H9 (cell line): ENCODE results near the gene UMPS. TPM values are rescaled to one million over a fixed set of nuclear protein-coding genes. Genes with fewer than 3 reads are reported as not detected.

ENCODE experiments used
- DNase-seq: peaks from one replicate; pipeline ENCODE4 v3.0.0-alpha.2; 2017
- H2AFZ ChIP-seq: one replicate; pipeline ENCODE4 v1.6.1; 2013; ENCODE audit warnings: mild to moderate bottlenecking, low read length, control low read depth, moderate library complexity
- H2AK5ac ChIP-seq: 2 replicates; pipeline ENCODE4 v1.6.1; 2013; ENCODE audit warnings: low read length, control low read depth, mixed read lengths; ENCODE audit not compliant: insufficient read length
- H2BK120ac ChIP-seq: one replicate; pipeline ENCODE4 v1.6.1; 2013; ENCODE audit warnings: low read depth, mild to moderate bottlenecking, low read length, control low read depth, inconsistent platforms; ENCODE audit not compliant: poor library complexity, severe bottlenecking
- H2BK12ac ChIP-seq: 2 replicates; pipeline ENCODE4 v1.6.1; 2013; ENCODE audit warnings: low read length, control low read depth, mixed read lengths, low read depth; ENCODE audit not compliant: insufficient read length
- H2BK15ac ChIP-seq: 2 replicates; pipeline ENCODE4 v1.6.1; 2013; ENCODE audit warnings: low read depth, low read length, control low read depth
- H2BK20ac ChIP-seq: one replicate; pipeline ENCODE4 v1.6.1; 2013; ENCODE audit warnings: low read depth, mild to moderate bottlenecking, low read length, control low read depth, inconsistent platforms; ENCODE audit not compliant: poor library complexity, severe bottlenecking
- H2BK5ac ChIP-seq: 2 replicates; pipeline ENCODE4 v1.6.1; 2013; ENCODE audit warnings: low read length, control low read depth, mixed read lengths; ENCODE audit not compliant: insufficient read length
- H3K14ac ChIP-seq: 2 replicates; pipeline ENCODE4 v1.6.1; 2013; ENCODE audit warnings: low read length, control low read depth; ENCODE audit not compliant: insufficient read depth
- H3K18ac ChIP-seq: 2 replicates; pipeline ENCODE4 v1.6.1; 2013; ENCODE audit warnings: low read depth, mild to moderate bottlenecking, mixed read lengths, low read length, control low read depth; ENCODE audit not compliant: insufficient read length
- H3K23ac ChIP-seq: 2 replicates; pipeline ENCODE4 v1.6.1; 2013; ENCODE audit warnings: low read length, control low read depth, mixed read lengths, low read depth; ENCODE audit not compliant: insufficient read length
- H3K23me2 ChIP-seq: 2 replicates; pipeline ENCODE4 v1.6.1; 2013; ENCODE audit warnings: low read depth, mild to moderate bottlenecking, mixed read lengths, low read length, control low read depth; ENCODE audit not compliant: insufficient read length, poor library complexity, severe bottlenecking
- H3K27ac ChIP-seq: 2 replicates; pipeline ENCODE4 v1.5.1; 2013; ENCODE audit warnings: low read length, control low read depth, mixed read lengths, low read depth; ENCODE audit not compliant: insufficient read length
- H3K27me3 ChIP-seq: 2 replicates; pipeline ENCODE4 v1.6.1; 2013; ENCODE audit warnings: low read length, control low read depth, inconsistent platforms; ENCODE audit not compliant: insufficient read depth
- H3K4ac ChIP-seq: 2 replicates; pipeline ENCODE4 v1.6.1; 2013; ENCODE audit warnings: low read depth, mild to moderate bottlenecking, control low read depth, inconsistent platforms, low read length, moderate library complexity
- H3K4me1 ChIP-seq: 2 replicates; pipeline ENCODE4 v1.6.1; 2013; ENCODE audit warnings: low read length, control low read depth, inconsistent platforms; ENCODE audit not compliant: insufficient read depth
- H3K4me2 ChIP-seq: 2 replicates; pipeline ENCODE4 v1.6.1; 2013; ENCODE audit warnings: low read length, control low read depth, mixed read lengths; ENCODE audit not compliant: insufficient read length, insufficient read depth
- H3K56ac ChIP-seq: 2 replicates; pipeline ENCODE4 v1.6.1; 2013; ENCODE audit warnings: low read depth, mild to moderate bottlenecking, mixed read lengths, low read length, control low read depth; ENCODE audit not compliant: insufficient read length
- H3K79me1 ChIP-seq: 2 replicates; pipeline ENCODE4 v1.6.1; 2013; ENCODE audit warnings: low read depth, mild to moderate bottlenecking, moderate library complexity, low read length, control low read depth, inconsistent platforms; ENCODE audit not compliant: insufficient read depth, poor library complexity, severe bottlenecking
- H3K79me2 ChIP-seq: 2 replicates; pipeline ENCODE4 v1.6.1; 2013; ENCODE audit warnings: low read length, control low read depth, inconsistent platforms; ENCODE audit not compliant: insufficient read depth
- H3K9ac ChIP-seq: 2 replicates; pipeline ENCODE4 v1.6.1; 2013; ENCODE audit warnings: low read length, control low read depth, mixed read lengths; ENCODE audit not compliant: insufficient read length; ENCODE audit errors: extremely low read depth
- H3K9me3 ChIP-seq: one replicate; pipeline ENCODE4 v1.6.1; 2013; ENCODE audit warnings: low read depth, low read length, inconsistent platforms; ENCODE audit not compliant: control insufficient read depth
- H3T11ph ChIP-seq: one replicate; pipeline ENCODE4 v1.6.1; 2013; ENCODE audit warnings: mild to moderate bottlenecking, low read length, control low read depth, inconsistent platforms
- H4K20me1 ChIP-seq: one replicate; pipeline ENCODE4 v1.6.1; 2013; ENCODE audit not compliant: control insufficient read depth, insufficient read length, insufficient read depth
- H4K5ac ChIP-seq: 2 replicates; pipeline ENCODE4 v1.6.1; 2013; ENCODE audit warnings: low read depth, mild to moderate bottlenecking, mixed read lengths, low read length, control low read depth; ENCODE audit not compliant: insufficient read length
- H4K8ac ChIP-seq: replicated peaks from 2 replicates; pipeline ENCODE4 v1.6.1; 2013; ENCODE audit warnings: low read length, control low read depth, mixed read lengths, low read depth; ENCODE audit not compliant: insufficient read length
- H4K91ac ChIP-seq: 2 replicates; pipeline ENCODE4 v1.6.1; 2013; ENCODE audit warnings: low read depth, mild to moderate bottlenecking, moderate library complexity, mixed read lengths, low read length, control low read depth; ENCODE audit not compliant: insufficient read length
- H3K27ac Mint-ChIP-seq, 3 experiments: 2 replicates in 2 of 3; 3 replicates in 1 of 3; pipeline ENCODE4 v1.8.0; 2020 to 2021; ENCODE audit warnings: mixed read lengths in 3 of 3, mild to moderate bottlenecking in 1 of 3, moderate library complexity in 1 of 3
- H3K27me3 Mint-ChIP-seq: 2 replicates; pipeline ENCODE4 v1.8.0; 2021; ENCODE audit warnings: low read depth, mild to moderate bottlenecking, moderate library complexity, mixed read lengths
- H3K36me3 Mint-ChIP-seq, 3 experiments: 2 replicates in 2 of 3; 3 replicates in 1 of 3; pipeline ENCODE4 v1.8.0; 2020 to 2021; ENCODE audit warnings: low read depth in 3 of 3, mixed read lengths in 3 of 3; ENCODE audit not compliant: insufficient read depth in 1 of 3
- H3K4me1 Mint-ChIP-seq, 2 experiments: 2 replicates each; pipeline ENCODE4 v1.8.0; 2020; ENCODE audit warnings: mixed read lengths in 2 of 2
- H3K4me3 Mint-ChIP-seq, 2 experiments: 2 replicates in 1 of 2; 3 replicates in 1 of 2; pipeline ENCODE4 v1.8.0; 2020 to 2021; ENCODE audit warnings: mild to moderate bottlenecking in 2 of 2, mixed read lengths in 2 of 2, moderate library complexity in 1 of 2
- H3K9me3 Mint-ChIP-seq, 2 experiments: 2 replicates in 1 of 2; 3 replicates in 1 of 2; pipeline ENCODE4 v1.8.0; 2020; ENCODE audit warnings: mild to moderate bottlenecking in 2 of 2, mixed read lengths in 2 of 2, moderate library complexity in 1 of 2
- CTCF ChIP-seq: fragments of 200-600 bp; sonication (generic); conservative IDR thresholded peaks from 3 replicates; pipeline ENCODE4 v1.8.0; 2021; ENCODE audit warnings: antibody characterized with exemption, mild to moderate bottlenecking
- WGBS: extraction: QIAGEN DNeasy Blood & Tissue Kit; methylation state at CpG from one replicate; pipeline ENCODE4 v1.1.7; 2013; ENCODE audit warnings: missing lambda C conversion rate, low lambda C conversion rate, mixed read lengths; ENCODE audit not compliant: insufficient read length; ENCODE audit errors: extremely low coverage; 5-methylcytosine and 5-hydroxymethylcytosine counted together
- total RNA-seq: library from RNA; stranded (reverse); gene quantifications from 2 replicates; pipeline ENCODE4 v1.2.1, GENCODE V29; 2021

Gene UMPS
- total RNA-seq, 1 experiment from 2014 or later, result 65.4 TPM

GRCh38 chr3:124741027-124741426, 10.8 kb downstream of the UMPS start:
- Mint-ChIP-seq H3K36me3 (peaks cover 42 to 89% (median 76%) of the 10 kb centered on the region in 3 experiments), H3K27ac (no peak overlapping the region), H3K4me1 (no peaks in the 10 kb centered on the region), H3K27me3 (no peaks in the 10 kb centered on the region), H3K9me3 (no peaks in the 10 kb centered on the region), H3K4me3 (no peak overlapping the region)
- Histone ChIP-seq H3K18ac (no peak overlapping the region), H3K27ac (no peak overlapping the region), H2AFZ (no peak overlapping the region), H3K9me3 (no peaks in the 10 kb centered on the region), H2AK5ac (no peak overlapping the region), H3K4me1 (no peaks in the 10 kb centered on the region), H2BK15ac (no peak overlapping the region), H2BK5ac (no peak overlapping the region), H3K79me2 (no peaks in the 10 kb centered on the region), H4K8ac (no peak overlapping the region), H3K4me2 (no peak overlapping the region), H3K23me2 (no peaks in the 10 kb centered on the region), H3K9ac (no peak overlapping the region), H4K20me1 (no peaks in the 10 kb centered on the region), H2BK20ac (no peak overlapping the region), H3K79me1 (no peaks in the 10 kb centered on the region), H3K4ac (no peak overlapping the region), H3K27me3 (no peaks in the 10 kb centered on the region), H4K91ac (no peak overlapping the region), H2BK12ac (no peak overlapping the region), H3K14ac (no peak overlapping the region), H4K5ac (no peak overlapping the region), H3K56ac (no peak overlapping the region), H2BK120ac (no peak overlapping the region), H3T11ph (no peak overlapping the region), H3K23ac (no peak overlapping the region)
- no peak for DNase-seq
- TF ChIP-seq CTCF, result no peak
- no CpG with 5 or more reads among the region's 6 CpGs for WGBS
